K562 treated with DMSO at 1 percent for 4 hours (cell line): ENCODE data around the gene GAB4. TPM values are rescaled to one million over a fixed set of nuclear protein-coding genes. Genes with fewer than 3 reads are reported as not detected.

ENCODE experiments used
- total RNA-seq: library from RNA; unstranded; fragments of 300-600 nt; gene quantifications from 2 replicates; pipeline ENCODE4 v1.2.3, GENCODE V29; 2022; ENCODE audit not compliant: insufficient read depth

The GAB4 gene, protein sequence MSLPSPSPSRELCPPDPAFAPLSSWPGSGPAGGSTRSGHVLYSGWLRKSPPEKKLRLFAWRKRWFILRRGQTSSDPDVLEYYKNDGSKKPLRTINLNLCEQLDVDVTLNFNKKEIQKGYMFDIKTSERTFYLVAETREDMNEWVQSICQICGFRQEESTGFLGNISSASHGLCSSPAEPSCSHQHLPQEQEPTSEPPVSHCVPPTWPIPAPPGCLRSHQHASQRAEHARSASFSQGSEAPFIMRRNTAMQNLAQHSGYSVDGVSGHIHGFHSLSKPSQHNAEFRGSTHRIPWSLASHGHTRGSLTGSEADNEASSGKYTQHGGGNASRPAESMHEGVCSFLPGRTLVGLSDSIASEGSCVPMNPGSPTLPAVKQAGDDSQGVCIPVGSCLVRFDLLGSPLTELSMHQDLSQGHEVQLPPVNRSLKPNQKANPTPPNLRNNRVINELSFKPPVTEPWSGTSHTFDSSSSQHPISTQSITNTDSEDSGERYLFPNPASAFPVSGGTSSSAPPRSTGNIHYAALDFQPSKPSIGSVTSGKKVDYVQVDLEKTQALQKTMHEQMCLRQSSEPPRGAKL
- total RNA-seq, result not detected in 2 replicates

DNA sequence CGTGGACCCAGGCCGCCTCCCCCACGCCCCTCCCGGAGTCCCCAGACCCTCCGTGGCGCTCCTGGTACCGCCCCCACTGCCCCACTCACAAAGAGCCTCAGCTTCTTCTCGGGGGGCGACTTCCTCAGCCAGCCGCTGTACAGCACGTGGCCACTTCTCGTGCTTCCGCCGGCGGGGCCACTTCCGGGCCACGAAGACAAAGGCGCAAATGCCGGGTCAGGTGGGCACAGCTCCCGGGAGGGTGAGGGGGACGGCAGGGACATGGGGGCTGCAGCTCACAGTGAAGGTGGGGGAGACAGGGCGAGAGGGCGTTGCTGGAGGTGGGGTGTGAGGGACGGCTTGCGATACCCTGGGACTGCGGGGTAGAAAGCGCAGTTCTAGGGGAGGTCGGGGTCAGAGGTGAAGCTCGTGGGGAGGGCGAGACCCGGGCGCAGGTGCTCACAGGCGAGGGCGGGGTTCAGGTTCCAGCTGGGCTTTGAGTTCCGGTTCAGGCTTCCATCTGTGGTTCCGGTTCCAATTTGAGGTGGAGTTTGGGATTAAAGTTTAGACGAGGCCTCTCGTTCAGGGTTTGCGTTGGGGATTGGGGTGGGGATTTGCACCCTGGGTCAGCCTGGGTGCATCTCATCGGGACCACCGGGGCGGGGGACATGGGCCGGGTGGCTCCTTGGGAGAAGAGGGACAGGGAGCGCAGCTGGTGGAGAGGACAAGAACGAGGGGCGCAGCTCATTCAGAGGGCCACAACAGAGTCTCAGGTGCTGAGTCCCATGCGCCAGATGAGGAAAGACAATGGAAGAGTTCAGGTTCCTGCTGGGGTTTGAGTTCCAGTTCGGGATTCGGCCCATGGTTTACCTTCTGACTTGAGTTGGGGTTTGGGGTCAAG, at the start of gene GAB4:
GAB4 (minus strand) TSS at position 371 of the 880 bp plus-strand sequence; CDS start at position 263, 108 bp downstream.

Other genes starting within 250 kb of the GAB4 start
- 6.2 and 7.6 TPM in 2 replicates for gene XKR3, start 182.8 kb downstream of the GAB4 start, total RNA-seq
- gene IL17RA, start 76.8 kb upstream of the GAB4 start, total RNA-seq, result 6.4 and 7.1 TPM in 2 replicates
- not detected in 2 replicates for gene TMEM121B, start 113.1 kb upstream of the GAB4 start, total RNA-seq
- 7.5 and 12.0 TPM in 2 replicates for gene HDHD5, start 151.1 kb upstream of the GAB4 start, total RNA-seq
- gene ADA2, start 211.2 kb upstream of the GAB4 start, total RNA-seq, result not detected in 2 replicates